ENCODE results near the gene NABP1. TPM values are rescaled to one million over a fixed set of nuclear protein-coding genes. Genes with fewer than 3 reads are reported as not detected.

The NABP1 gene
- total RNA-seq, 1 donor from 2014 or later: 40.8 TPM

- DNase-seq (ENCODE audit: low spot score): no peak
Measured at GRCh38 chr2:191649519-191649918, 28.4 kb upstream of the NABP1 start.

- DNase-seq (ENCODE audit: low spot score): no peak
Measured at GRCh38 chr2:191650896-191651773, 26.8 kb upstream of the NABP1 start.

- no peak for DNase-seq (ENCODE audit: low spot score)
Measured at GRCh38 chr2:191653667-191654391, 24.1 kb upstream of the NABP1 start.

- no peak for DNase-seq (ENCODE audit: low spot score)
Measured at GRCh38 chr2:191656391-191656790, 21.5 kb upstream of the NABP1 start.

GRCh38 chr2:191656792-191657191, 21.1 kb upstream of the NABP1 start:
- DNase-seq (ENCODE audit: low spot score): no peak

- no peak for DNase-seq (ENCODE audit: low spot score)
Measured at GRCh38 chr2:191657977-191658376, 20.0 kb upstream of the NABP1 start.

- no peak for DNase-seq (ENCODE audit: low spot score)
Measured at GRCh38 chr2:191659198-191659597, 18.7 kb upstream of the NABP1 start.

- no peak for DNase-seq (ENCODE audit: low spot score)
Measured at GRCh38 chr2:191660575-191660974, 17.4 kb upstream of the NABP1 start.

GRCh38 chr2:191661097-191661924, 16.6 kb upstream of the NABP1 start:
- DNase-seq (ENCODE audit: low spot score): no peak

GRCh38 chr2:191664823-191665677, 12.9 kb upstream of the NABP1 start:
- DNase-seq (ENCODE audit: low spot score): no peak

- DNase-seq (ENCODE audit: low spot score): no peak
Measured at GRCh38 chr2:191666226-191666625, 11.7 kb upstream of the NABP1 start.

- DNase-seq (ENCODE audit: low spot score): no peak
Measured at GRCh38 chr2:191666732-191667131, 11.2 kb upstream of the NABP1 start.

GRCh38 chr2:191670076-191670475, 7.9 kb upstream of the NABP1 start:
- no peak for DNase-seq (ENCODE audit: low spot score)

GRCh38 chr2:191670787-191671186, 7.1 kb upstream of the NABP1 start:
- no peak for DNase-seq (ENCODE audit: low spot score)

- DNase-seq (ENCODE audit: low spot score): no peak
Measured at GRCh38 chr2:191675807-191676721, 1.9 kb upstream of the NABP1 start.

GRCh38 chr2:191676790-191677645, 918 bp upstream of the NABP1 start:
- DNase-seq (ENCODE audit: low spot score): peak; percentile 46

GRCh38 chr2:191678437-191679100, 633 bp downstream of the NABP1 start:
- peak; percentile 72 for DNase-seq (ENCODE audit: low spot score)

- DNase-seq (ENCODE audit: low spot score): no peak
Measured at GRCh38 chr2:191679818-191680600, 2.1 kb downstream of the NABP1 start.
